Activated CD8-positive, alpha-beta memory T cell treated with anti-CD3 and anti-CD28 coated beads, Interleukin-2, amount 50 U/mL, for 24 hours (primary cell): ENCODE data around the gene PTCRA.

ENCODE experiments used
- DNase-seq: peaks from one replicate; pipeline ENCODE4 v3.0.0-alpha.2; 2020; ENCODE audit errors: extremely low read depth

PTCRA gene

DNA sequence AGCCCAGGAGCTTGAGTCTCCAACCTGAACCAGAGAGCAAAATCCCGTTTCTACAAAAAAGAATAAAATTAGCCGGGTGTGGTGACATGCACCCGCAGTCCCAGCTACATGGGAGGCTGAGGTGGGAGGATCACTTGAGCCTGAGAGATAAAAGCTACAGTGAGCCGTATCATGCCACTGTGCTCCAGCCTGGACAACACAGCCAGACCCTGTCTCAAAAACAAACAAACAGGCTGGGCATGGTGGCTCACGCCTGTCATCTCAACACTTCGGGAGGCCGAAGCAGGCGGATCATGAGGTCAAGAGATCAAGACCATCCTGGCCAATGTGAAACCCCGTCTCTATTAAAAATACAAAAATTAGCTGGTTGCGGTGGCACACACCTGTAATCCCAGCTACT lies 11.4 kb upstream of the PTCRA start:
- no peak for DNase-seq

DNA sequence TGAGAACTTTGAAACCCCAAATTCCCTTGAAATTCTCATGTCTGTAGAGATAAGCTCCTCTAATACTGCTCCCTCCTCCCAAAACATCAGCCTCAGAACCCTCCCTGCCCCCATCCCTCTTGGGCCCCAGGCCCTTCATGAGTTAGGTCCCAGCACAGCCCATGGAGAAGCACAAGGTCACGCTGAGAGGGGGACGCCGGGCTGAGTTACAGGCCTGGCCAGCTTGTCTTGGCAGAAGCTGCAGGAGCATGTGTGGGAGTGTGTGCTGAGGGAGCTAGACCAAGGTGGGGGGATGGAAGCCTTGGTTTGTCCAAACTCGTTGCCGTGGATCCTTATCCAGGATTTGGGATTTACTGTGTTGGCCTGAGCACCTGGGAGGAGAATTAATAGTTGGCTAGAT lies 8.5 kb upstream of the PTCRA start:
- DNase-seq: no peak

DNA sequence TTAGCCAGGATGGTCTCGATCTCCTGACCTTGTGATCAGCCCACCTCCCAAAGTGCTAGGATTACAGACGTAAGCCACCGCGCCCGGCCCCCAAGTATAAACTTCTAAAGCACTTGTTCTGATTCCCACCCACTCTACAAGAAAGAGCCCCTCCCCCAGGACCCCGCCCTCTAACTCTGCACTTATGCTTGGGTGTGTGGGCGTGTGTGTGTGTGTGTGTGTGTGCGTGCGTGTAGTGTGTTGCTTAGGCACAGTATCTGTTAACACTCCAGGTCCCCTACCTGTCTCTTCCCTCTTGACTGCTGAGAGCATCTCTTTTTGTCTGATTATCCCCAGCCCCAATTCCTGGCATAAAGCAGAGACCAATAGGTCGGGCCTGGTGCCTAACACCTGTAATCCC lies 6.0 kb upstream of the PTCRA start:
- no peak for DNase-seq

DNA sequence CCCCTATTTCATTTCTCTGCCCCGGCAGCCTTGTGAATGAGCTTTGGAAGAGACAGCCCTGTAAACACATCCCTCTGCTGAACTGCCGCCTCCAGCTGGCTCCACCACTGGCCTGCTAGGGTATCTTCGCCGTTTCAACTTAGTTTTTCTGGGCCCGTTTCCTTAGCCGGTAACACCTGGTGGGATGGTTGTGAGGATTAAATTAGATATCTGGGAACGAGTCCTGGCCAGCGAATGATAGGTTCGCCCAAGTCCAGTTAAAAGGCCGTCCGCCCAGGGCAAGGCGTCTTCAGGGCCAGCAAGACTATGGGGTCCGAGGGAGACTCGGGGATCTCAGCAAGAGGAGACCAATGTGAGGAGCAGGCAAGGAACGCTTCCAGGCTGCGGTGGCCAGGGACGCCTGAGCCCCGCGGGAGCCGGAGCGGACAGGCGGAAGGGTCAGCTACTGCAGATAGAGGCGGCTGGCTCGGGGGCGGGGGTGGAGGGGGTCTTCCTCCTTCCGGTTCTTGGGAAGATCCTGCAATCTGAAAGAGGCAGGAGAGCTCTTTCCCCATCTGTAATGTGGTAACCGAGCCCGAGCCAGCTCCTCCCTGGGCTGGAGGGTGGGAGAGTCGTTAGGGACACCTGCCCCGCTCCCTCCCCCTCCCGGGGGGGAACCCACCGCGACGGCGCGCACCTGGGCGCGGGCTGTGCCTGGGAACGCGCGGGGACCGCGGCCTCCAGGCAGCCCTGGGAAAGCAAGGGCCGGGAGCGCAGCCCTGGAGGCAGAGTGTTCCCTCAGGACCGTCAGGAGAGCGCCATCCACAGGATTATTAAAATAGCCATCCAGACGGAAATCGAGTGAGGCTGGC lies 4.5 kb upstream of the PTCRA start:
- DNase-seq: no peak

DNA sequence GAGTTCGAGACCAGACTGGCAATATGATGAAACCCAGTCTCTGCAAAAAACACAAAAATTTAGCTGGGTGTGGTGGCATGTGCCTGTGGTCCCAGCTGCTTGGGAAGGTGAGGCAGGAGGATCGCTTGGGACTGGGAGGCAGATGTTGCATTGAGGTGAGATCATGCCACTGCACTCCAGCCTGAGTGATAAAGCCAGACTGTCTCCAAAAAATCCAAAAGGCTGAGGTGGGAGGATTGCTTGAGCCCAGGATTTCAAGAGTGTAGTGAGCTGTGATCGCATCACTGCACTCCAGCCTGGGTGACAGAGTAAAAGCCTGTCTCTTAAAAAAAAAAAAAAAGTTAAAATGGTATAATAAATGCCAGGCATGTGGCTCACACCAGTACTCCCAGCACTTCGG lies 1.3 kb upstream of the PTCRA start:
- no peak for DNase-seq

DNA sequence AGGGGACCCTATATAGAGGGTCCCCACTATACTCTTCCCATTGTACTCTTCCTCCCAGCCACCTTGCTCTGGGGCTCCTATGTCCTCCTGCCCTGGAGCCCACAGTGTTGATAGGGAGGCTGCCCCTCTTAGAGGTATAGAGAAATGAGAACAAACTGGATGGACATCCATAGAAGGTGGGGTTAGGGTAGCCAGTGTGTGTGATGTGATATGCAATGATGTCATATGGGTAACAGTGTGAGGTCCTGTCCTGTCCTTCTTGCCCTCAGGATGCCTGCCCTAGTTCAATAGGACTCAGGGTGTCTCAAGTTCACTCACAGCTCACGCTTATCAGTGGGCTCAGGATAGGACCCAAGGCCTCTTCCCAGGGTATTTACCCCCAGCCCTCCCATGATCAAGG lies 435 bp downstream of the PTCRA start:
- no peak for DNase-seq

DNA sequence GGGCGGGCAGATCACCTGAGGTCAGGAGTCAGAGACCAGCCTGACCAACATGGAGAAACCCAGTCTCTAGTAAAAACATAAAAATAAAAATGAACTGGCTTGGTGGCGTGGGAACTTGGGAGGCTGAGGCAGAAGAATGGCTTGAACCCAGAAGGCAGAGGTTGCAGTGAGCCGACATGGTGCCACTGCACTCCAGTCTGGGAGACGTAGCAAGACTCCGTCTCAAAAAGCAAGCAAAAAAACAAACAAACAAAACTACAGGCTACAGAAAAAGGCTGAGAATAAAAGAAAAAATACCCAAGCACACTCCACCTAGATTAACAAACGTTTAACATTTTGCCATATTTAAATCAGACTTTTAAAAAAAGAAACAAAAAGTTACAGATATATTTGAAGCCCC lies 5.9 kb downstream of the PTCRA start:
- DNase-seq: no peak

DNA sequence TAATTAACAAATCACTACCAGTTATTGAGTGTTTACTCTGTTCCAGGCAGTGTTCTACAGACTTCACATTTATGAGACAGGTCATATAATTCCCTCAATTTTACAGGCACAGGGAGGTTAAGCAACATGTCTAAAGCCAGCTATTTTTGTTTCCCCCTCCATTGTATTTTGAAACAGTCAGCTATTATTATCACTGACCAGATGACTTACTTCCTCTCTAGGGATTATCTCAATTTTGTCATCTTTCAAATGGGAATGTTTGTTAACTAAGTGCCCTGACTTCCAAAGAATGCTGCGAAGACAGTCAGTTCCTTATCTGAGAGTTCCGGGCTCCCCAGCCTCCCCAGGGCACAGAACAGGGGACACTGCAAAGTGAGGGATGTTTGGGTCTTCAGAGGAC lies 7.8 kb downstream of the PTCRA start:
- no peak for DNase-seq

DNA sequence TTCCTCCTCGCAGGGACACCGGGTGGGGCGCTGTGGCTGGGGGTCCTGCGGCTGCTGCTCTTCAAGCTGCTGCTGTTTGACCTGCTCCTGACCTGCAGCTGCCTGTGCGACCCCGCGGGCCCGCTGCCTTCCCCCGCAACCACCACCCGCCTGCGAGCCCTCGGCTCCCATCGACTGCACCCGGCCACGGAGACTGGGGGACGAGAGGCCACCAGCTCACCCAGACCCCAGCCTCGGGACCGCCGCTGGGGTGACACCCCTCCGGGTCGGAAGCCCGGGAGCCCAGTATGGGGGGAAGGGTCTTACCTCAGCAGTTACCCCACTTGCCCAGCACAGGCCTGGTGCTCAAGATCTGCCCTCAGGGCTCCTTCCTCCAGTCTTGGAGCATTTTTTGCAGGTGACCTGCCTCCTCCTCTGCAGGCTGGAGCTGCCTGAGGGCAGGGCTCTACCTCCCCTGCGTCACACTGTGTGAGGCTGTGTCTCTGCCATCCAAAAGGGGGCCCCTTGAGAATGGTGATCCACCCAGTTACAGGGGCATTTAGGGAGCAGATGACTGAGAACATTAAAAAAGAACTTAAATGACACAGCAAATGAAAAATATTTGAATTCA lies 9.5 kb downstream of the PTCRA start:
- DNase-seq: no peak

DNA sequence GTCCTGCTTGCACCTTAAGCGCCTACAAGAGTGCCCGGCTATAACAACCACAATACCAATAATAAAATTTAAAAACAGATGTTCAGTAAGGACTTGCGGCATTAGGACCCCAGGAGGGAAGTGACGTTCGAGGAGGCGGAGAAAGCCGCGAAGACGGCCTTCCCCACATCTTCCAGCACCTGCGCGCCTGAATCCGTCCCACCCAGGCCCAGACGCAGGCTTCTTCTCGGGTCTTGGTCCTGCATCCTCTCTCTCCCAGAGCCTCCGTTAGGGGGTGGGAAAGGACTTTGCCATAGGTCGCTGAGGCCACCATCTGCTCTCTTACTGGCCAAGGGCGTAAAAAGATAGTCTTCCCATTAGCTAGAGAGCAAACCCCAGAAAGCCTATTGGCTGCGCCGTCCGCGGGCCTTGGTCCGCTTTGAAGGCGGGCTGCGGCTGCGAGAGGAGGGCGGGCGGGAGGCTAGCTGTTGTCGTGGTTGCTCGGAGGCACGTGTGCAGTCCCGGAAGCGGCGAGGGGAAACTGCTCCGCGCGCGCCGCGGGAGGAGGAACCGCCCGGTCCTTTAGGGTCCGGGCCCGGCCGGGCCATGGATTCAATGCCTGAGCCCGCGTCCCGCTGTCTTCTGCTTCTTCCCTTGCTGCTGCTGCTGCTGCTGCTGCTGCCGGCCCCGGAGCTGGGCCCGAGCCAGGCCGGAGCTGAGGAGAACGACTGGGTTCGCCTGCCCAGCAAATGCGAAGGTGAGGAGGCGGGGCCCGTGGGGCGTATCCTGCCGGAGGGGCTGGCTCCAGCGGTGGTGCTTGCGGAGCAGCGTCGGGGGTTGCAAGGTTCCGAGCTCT lies 13.3 kb downstream of the PTCRA start, which contains the start of gene CNPY3:
TSS of gene CNPY3 (plus strand) at position 495 of the 835 bp plus-strand sequence. CDS start at position 586, 91 bp downstream.
- DNase-seq: peak; percentile 88

DNA sequence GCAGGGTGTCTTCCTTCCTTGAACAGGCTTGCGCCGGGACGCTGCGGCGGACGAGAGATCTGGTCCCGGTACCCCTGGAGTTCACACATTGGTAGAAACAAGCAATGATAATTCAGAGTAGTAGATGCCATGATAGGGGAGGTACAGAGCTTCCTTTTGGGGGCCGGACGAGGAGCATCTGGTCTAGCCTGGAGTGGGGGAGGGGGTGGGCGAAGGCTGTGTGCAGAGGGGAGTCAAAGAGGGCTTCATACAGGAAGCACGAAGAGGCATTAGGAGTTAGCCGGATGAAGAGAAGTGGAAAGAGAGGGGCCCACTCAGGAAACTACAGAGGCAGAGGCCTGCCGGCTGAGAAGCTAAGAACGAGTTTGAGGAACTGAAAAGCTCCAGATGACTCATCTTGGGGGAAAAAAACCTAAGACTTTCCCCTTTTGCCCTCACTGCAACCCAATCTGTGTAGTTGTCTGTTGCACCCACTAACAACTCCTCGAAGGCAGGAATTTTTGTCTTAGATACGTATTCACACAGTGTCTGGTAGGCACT lies 14.0 kb downstream of the PTCRA start:
- peak; percentile 17 for DNase-seq

DNA sequence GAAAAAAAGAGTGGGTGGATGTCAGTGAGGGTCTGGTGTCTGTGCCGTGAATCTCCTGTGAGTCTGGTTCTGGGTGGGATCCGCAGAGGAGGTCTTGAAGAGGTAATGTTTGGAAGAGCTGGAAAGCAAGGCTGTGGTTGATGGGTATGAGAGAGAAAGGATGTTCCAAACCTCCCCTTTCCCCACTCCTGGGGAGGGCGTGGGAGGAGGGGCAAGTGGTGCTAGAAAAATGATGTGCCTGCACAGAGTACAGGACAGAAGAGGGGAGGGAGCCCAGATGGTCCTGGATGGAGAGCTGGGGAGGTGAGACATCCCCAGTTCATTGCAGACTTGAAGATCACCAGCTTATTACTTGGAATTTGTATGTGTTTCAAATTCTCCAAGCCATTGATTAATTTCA lies 16.6 kb downstream of the PTCRA start:
- DNase-seq: no peak

DNA sequence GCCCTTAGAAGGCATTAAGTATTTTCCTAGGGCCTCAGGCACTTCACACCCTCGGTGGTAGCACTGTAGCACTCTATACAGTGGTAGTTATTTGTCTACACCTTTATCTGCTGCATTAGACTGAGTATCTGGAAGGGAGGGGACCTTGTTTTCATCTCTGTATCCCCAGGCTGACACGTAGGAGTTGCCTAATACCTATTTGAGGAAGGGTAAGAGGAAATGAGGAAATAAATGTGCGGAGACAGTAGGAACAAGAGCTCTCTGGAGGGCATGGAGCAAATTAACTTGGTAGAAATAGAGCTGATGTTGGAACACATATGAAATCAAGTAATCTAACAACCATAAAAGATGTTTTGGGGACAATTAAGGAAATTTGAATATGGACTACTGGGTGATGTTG lies 17.4 kb downstream of the PTCRA start:
- DNase-seq: no peak

DNA sequence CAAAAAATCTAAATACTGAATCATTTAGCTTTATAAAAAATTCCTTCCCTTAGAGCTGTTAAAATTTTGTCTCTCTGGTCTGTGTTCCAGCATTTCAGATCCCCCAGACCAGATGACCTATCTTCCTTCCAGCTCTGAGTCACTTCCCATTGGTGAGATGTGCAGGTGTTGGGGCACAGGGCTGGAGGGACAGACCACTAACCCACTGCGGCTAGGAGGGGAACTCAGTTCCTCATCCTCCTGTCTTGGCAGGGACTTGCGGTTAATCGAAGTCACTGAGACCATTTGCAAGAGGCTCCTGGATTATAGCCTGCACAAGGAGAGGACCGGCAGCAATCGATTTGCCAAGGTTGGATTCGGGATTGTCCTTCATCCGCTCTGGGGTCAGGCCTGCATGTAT lies 19.5 kb downstream of the PTCRA start:
- no peak for DNase-seq

DNA sequence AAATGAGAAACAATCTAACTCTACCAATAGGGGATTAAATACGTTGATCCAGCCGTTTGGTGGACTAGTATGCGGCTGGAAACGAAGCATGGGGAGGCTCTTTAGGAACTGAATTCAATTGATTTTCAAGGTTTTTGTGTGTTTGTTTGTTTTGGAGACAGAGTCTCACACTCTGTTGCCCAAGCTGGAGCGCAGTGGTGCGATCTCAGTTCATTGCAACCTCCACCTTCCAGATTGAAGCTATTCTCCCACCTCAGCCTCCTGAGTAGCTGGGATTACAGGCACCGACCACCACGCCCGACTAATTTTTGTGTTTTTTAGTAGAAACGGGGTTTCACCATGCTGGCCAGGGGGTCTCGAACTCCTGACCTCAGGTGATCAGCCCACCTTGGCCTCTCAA lies 20.5 kb downstream of the PTCRA start:
- no peak for DNase-seq

DNA sequence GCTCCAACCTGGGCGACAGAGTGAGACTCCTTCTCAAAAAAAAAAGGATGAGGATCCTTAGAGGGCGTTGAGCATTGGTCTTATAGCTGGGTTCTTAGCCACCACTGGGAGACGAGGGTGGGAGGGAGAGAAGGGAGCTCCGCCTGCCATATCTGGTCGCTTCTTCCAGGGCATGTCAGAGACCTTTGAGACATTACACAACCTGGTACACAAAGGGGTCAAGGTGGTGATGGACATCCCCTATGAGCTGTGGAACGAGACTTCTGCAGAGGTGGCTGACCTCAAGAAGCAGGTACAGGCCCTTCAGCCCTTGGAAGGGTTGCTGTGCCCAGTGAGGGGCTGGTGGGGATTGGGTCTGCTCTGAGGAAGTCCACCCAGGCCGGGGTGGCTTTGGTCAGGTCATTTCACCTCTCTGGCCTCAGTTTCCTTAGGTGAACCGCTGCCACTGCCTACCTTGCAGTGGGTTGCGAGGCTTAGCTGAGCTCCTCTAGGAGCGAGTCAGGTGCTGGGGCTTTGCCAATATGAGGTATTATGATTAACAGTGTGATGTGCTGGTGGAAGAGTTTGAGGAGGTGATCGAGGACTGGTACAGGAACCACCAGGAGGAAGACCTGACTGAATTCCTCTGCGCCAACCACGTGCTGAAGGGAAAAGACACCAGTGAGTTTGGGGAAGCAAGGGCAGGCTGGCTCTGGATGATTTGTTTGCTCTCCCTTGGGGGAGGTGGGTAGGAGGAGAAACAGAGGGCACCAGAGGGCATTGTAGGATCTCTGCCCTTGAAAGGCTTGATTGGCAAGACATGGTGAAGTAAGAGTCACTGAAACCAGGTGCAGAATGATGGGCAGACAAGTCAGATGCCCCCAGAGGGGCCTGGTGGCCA lies 21.9 kb downstream of the PTCRA start:
- no peak for DNase-seq

DNA sequence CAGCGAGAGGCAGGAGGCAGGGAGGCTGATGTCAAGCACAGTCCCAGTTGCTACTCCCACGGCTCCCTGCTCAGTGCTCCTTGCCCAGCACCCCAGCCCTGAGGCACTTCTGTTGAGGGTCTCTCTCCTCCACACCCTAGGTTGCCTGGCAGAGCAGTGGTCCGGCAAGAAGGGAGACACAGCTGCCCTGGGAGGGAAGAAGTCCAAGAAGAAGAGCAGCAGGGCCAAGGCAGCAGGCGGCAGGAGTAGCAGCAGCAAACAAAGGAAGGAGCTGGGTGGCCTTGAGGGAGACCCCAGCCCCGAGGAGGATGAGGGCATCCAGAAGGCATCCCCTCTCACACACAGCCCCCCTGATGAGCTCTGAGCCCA lies 22.6 kb downstream of the PTCRA start:
- no peak for DNase-seq

DNA sequence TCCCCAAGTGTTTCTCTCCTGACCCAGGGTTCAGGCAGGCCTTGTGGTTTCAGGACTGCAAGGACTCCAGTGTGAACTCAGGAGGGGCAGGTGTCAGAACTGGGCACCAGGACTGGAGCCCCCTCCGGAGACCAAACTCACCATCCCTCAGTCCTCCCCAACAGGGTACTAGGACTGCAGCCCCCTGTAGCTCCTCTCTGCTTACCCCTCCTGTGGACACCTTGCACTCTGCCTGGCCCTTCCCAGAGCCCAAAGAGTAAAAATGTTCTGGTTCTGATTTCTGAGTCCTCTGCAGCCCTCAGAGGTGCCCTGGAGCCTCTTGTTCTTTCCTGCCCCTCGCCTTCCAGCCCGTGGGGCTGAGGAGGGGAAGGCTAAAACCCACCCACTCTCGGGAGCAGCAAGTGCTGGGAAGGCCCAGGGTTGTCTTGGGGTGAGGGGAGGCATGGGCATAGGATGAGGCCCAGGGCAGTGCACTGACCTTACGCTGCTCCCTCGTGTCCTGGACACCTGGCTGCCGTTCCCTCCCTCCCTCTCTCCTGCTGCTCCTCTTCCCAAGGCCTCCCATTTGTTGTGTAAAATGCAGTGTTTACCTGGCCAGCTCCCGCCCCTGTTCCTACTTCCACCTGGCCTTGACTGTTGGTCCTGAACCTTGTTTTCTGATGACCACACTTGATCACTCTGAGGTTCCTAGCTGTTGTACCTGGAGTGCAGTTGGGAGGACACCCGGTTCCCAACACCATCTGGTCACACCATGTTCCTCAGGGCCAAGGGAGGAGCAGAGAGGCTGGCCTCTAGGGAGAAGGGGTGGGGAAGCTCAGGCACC lies 23.3 kb downstream of the PTCRA start:
- no peak for DNase-seq

DNA sequence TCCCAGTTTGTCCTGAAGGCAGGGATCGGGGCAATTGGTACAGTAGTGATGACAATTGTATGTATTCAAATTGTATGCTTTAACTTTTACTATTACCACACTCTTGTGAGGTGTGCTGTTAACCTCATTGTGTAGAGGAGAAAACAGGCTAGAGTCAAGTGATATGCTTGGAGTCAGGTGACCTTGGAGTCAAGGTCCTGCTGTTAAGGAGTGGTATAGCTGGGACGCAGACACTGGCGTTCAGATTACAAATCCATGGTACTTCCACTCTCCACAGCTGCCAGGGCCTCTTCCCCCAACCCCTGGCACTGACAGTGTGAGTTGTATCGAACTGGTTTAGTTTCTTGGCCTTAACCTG lies 23.9 kb downstream of the PTCRA start:
- DNase-seq: no peak

DNA sequence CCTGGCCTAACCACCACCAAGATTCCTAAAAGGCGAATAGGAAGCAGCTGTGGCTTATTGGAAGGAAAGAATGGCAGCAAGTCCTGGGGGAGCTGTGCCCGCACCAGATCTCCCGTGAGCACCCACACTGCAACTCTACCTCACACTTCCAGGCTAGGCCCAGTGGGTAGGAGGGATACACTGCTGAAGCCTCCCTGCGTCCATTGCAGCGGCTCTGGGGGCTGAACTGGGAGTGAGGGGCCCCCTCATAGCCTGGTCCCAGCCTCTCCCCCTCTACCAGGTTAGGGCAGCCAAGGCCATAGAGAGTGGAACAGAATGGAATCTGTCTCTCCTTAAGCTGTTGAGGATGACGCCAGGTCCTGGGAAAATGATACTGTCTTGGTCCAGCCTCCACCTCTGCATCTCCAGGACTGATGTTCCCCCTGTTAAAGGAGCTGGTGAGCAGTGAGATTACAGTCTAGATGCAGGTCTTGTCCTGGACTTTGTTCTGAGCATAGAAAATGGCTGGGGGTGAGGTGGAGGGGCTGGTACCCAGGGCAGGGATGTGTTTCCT lies 24.7 kb downstream of the PTCRA start:
- DNase-seq: no peak
